ENCODE results near the gene POU6F2.
"Not testable (repeated sequence)": the region's sequence is repeated elsewhere in the genome, so short reads cannot be mapped to it uniquely, and the experiment has no call there.

- TF ChIP-seq CTCF (conservative IDR thresholded peaks at IDR 0.05; ENCODE audit: low read depth, low read length); EZH2 (IDR thresholded peaks at IDR 0.05; ENCODE audit: low read length, unreplicated experiment): not testable (repeated sequence)
These were observed 30.2 kb upstream of the POU6F2 start for GRCh38 chr7:38947541-38947940.

Data from PC-3 (cell line).